Fibroblast of mammary gland (primary cell): ENCODE data around the gene SEC61G.

Experiments
- DNase-seq: peaks from one replicate; pipeline ENCODE4 v3.0.0-alpha.2; 2010; ENCODE audit warnings: low read depth
- H3K4me3 ChIP-seq: 2 replicates; pipeline ENCODE4 v1.5.1; 2011; ENCODE audit warnings: low read depth, mild to moderate bottlenecking, low read length, moderate library complexity; ENCODE audit not compliant: control insufficient read depth
- CTCF ChIP-seq: conservative IDR thresholded peaks from 2 replicates; pipeline ENCODE4 v1.5.1; 2011; ENCODE audit warnings: low read depth, low read length, inconsistent platforms; ENCODE audit not compliant: control insufficient read depth, insufficient read depth

Gene SEC61G

DNA sequence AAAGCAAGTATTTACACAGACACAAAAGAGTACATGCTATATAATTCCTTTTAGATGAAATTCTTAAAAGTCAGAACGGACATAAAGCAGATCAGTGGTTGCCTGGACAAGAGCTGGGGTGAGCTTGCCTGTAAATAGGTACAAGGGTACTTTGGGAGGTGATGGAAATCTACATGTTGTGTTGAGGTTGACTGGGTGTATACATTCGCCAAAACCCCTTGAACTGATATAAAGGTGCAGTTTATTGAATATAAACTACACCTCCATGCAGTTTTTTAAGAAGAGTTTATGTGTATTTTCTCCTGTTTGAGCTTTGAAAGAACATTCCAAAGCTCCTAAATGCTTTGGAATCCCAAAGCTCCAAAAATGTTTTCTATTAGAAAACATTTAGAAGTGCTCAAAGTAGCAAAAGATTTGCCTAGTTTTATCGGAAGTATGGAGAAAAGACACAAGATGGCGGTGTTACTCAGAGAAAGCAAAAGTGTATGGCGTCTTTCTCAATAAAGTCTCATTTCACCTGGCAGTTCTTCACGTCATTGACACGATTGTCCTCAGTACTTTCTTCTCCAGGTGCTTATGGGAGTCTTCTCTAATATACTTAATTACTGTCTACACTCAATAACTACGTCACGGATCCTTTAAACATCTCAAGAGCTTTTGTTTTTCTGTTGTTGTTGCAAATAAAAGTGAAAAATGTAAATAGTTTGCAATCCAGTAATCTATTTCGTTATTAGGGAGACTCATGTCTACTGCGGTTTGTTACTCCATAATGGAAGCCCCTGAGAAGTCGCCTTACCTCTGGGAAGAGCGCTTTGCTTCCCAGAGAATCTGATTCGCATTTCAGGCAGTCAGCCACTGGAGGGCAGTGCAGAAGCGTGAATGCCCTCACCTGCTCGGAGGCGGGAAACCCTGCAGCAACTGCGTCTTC lies 14.7 kb upstream of the SEC61G start:
- peak overlapping the region; percentile 44 for H3K4me3 ChIP-seq
- peak; percentile 88 for TF ChIP-seq CTCF
- peak; percentile 85 for DNase-seq

GRCh38 chr7:54769203-54769602 lies 10.2 kb upstream of the SEC61G start:
- TF ChIP-seq CTCF, result no peak
- no peak overlapping the region for H3K4me3 ChIP-seq
- peak; percentile 23 for DNase-seq

DNA sequence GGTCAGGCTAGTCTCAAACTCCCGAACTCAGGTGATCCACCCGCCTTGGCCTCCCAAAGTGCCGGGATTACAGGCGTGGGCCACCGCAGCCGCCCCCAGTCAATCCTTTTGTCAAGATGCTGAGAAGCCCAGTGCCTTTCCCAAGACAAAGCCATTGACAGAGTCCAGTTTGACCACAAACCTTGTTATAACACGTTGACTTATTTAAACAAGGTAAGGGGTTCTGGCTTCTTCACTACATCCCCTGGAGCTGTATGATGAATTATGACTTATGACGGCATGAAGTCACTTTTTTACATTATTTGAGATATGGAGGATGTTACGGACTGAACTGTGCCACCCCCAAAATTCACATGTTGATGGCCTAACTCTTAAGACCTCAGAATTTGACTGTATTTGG lies 5.8 kb upstream of the SEC61G start:
- no peak for TF ChIP-seq CTCF
- no peak for DNase-seq

GRCh38 chr7:54757711-54758110 lies 1.3 kb downstream of the SEC61G start:
- no peak for TF ChIP-seq CTCF
- peak; percentile 12 for DNase-seq
- H3K4me3 ChIP-seq, result peak overlapping the region; percentile 98

More for the DNA sequence above, 5.8 kb upstream of the SEC61G start:
- H3K4me3 ChIP-seq, result no peak overlapping the region

DNA sequence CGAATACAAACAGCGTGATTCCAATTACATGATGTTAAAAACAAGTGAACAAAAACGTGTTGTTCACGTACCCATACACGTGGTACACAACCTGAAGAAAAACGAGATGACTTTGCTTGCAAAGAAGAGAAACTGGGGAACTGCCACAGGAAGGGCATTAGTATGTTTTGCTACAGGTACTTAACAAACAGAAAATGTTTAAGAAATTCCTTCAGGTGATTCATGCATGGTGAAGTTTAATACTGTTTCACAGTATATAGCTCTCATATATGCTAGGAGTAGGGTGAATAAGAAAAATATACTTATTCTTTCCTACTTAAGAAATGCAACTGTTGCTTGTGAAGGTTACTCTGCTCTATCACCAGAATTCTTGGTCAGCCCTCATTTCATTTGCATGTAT lies 9.8 kb downstream of the SEC61G start:
- DNase-seq, result no peak
- no peak overlapping the region for H3K4me3 ChIP-seq
- TF ChIP-seq CTCF, result no peak

GRCh38 chr7:54747234-54747633 lies 11.8 kb downstream of the SEC61G start:
- no peak for TF ChIP-seq CTCF
- no peak for DNase-seq
- H3K4me3 ChIP-seq, result no peak overlapping the region

GRCh38 chr7:54743580-54743979 lies 15.4 kb downstream of the SEC61G start:
- no peak overlapping the region for H3K4me3 ChIP-seq

More at GRCh38 chr7:54743580-54743979, 15.4 kb downstream of the SEC61G start:
- TF ChIP-seq CTCF, result no peak
- DNase-seq, result no peak
